Stimulated activated CD4-positive, alpha-beta T cell treated with anti-CD3 and anti-CD28 coated beads, Interleukin-12 subunit alpha, Interleukin-12 subunit beta, amount 100 ng/mL, for 4 hours (primary cell): ENCODE measurements around the gene STPG4.
"Not testable (repeated sequence)": the region's sequence is repeated elsewhere in the genome, so short reads cannot be mapped to it uniquely, and the experiment has no call there.

Experiments used
- DNase-seq: peaks from one replicate; pipeline ENCODE4 v3.0.0-alpha.2; 2020

STPG4 gene

DNA sequence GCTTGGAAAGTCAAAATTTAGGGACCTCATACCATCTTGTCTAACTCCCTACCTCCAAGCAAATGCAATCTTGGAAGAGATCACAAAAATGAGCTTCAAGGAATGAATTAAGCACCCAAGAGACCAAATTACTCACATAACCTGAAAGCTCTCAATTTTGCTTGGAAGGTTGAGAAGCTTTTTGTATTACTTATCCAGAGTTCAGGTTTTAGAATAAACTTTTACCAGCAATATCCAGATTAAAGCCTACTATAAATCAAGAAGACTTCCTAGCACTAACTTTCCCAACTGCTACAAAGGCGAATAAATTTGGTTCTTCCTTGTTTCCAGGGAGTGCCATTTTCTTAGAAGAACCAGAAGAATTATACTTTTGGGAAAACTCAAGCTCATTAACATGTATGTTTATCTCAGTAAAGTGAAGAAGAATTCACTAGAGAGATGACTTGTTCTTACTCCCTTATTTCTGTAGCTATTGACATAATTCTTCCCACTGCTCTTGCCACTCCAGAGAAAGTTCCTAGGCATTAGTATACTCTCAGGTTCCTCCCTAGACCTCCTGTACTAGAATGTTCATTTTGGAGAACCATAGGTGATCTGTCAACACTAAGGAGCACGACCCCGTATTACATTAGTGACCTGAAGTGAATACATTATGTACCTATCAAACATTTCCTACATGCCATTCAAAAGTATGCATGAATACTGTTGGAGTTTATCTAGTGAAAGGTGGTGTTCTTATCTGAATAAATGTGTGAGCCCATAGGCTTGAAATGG lies 18.0 kb upstream of the STPG4 start:
- DNase-seq = no peak

GRCh38 chr2:47172156-47172921 lies 17.2 kb upstream of the STPG4 start:
- DNase-seq = no peak

DNA sequence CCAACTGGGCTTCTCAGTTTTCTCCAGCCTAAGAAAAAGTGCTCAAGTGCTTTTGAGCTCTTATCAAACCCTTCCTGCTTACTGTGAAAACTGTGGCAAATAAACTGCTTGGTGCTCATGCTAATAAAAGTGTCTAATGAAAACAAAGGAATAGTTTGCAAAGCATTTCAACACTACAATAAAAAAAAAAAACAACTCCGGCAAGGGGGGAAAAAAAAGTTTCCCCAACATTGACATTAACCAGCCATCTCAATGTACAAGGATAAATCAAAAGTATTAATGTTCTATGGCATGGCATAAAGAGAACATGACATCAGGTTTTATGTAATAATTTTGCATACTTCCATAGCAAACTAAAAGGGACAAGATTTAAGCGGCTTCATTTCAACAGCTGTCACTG lies 14.7 kb upstream of the STPG4 start:
- DNase-seq = no peak

GRCh38 chr2:47168895-47169294 lies 13.8 kb upstream of the STPG4 start:
- not testable (repeated sequence) for DNase-seq

GRCh38 chr2:47167149-47167548 lies 12.0 kb upstream of the STPG4 start:
- no peak for DNase-seq

GRCh38 chr2:47165001-47165555 lies 10.0 kb upstream of the STPG4 start:
- DNase-seq = no peak

DNA sequence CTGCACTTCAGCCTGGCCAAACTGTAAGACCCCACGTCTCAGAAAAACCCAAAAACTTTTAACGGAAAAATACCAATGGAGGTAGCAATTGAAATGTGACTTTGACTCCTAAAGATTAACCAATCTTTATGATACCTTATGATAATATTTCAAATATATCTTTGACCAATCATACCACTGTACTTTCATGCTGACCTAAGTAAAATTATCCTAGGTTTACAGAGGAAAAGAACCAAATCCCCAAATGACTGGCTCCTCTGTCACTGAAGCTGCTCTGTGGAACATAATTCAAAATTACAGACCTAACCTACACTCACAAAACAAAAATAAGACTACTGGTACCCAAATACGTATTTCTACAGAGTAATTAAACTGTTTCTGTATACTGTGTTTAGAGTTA lies 7.7 kb upstream of the STPG4 start:
- no peak for DNase-seq

GRCh38 chr2:47161475-47161874 lies 6.4 kb upstream of the STPG4 start:
- DNase-seq = no peak

DNA sequence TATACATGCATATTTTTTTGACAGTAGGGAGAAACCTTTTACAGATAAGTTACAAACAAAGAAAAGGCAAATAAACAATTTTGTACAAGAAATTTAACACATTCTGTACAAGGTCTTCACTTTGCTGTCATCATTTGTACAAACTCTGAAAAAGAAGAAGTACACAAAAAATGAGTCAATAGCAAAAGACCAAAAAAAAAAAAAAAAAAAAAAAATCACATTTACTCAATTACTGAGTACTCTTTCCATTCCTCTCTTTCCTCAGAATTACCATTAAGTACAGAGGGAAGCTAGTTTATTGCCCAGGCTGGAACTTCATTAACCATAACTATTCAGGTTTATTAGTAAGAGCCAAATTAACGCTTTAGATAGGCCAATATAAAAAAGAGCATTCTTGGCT lies 5.6 kb upstream of the STPG4 start:
- DNase-seq = no peak

GRCh38 chr2:47160211-47160610 lies 5.1 kb upstream of the STPG4 start:
- no peak for DNase-seq

- DNase-seq = no peak
These were observed 4.5 kb upstream of the STPG4 start for GRCh38 chr2:47159627-47160026.

GRCh38 chr2:47158576-47158975 lies 3.5 kb upstream of the STPG4 start:
- no peak for DNase-seq

- DNase-seq = no peak
These were observed 2.3 kb downstream of the STPG4 start for GRCh38 chr2:47152803-47153202.

GRCh38 chr2:47150175-47150574 lies 4.9 kb downstream of the STPG4 start:
- DNase-seq = no peak

DNA sequence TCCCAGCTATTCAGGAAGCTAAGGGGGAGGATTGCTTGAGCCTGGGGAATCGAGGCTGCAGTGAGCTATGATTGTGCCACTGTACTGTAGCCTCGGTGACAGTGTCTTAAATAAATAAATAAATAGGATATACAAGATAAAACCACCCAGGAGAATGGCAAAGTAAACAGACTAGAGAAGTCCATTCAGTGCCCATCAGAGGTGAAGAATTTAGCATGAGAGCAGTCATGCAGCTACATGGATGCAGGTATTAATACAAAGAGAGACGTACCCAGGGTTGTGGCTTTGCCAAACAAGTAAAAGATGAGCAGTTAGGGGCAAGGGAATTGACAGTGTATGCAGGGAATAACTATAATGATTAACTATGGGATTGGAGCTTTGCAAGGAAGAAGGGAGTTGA lies 8.1 kb downstream of the STPG4 start:
- no peak for DNase-seq

GRCh38 chr2:47145466-47145865 lies 9.6 kb downstream of the STPG4 start:
- DNase-seq = no peak

GRCh38 chr2:47141520-47141919 lies 13.6 kb downstream of the STPG4 start:
- DNase-seq = no peak

DNA sequence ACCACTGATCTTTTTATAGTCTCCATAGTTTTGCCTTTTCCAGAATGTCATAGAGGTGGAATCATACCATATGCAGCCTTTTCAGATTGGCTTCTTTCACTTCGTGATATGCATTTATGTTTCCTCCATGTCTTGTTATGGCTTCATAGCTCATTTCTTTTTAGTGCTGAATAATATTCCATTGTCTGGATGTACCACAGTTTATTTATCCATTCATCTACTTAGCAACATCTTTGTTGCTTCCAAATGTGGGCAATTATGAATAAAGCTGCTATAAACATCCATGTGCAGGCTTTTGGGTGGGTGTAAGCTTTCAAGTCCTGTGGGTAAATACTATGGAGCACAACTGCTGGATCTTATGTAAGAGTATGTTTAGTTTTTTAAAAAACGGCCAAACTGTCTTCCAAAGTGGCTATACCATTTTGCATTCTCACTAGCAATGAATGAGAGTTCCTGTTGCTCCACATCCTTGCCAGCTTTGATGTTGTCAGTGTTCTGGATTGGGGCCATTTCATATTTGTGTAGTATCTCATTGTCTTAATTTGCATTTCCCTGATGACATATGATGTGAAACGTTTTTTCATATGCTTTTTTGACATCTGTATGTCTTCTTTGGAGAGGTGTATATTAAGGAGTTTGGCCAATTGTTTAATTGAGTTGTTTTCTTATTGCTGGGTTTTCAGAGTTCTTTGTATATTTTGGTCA lies 20.6 kb downstream of the STPG4 start:
- DNase-seq = no peak

- DNase-seq = no peak
These were observed 22.1 kb downstream of the STPG4 start for GRCh38 chr2:47133046-47133445.

DNA sequence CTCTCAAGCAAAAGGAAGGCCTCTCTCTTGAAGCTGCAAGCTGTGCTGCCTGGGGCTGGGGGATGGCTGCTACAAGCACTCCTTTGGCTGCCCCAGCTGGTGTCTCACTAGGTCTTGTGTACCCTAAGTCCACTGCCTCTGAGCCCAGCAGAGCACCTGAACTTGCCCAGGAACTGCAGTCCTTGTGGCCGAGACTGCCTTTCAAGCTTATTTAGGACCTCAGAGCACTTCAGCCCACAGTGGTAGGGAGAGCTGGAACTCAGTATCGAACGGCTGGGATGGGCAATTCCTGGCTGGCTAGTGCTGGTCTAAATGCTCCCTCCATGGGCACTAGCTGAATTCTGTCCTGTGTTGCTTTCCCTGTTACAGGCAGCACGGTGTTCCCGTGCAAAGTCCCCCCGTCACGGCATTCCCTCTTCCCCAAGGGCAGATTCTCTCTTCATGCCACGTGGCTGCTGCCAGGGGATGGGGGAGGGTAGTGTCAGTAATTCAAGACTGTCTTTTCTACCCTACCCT lies 25.9 kb downstream of the STPG4 start:
- no peak for DNase-seq

- no peak for DNase-seq
These were observed 26.4 kb downstream of the STPG4 start for GRCh38 chr2:47128705-47129104.

DNA sequence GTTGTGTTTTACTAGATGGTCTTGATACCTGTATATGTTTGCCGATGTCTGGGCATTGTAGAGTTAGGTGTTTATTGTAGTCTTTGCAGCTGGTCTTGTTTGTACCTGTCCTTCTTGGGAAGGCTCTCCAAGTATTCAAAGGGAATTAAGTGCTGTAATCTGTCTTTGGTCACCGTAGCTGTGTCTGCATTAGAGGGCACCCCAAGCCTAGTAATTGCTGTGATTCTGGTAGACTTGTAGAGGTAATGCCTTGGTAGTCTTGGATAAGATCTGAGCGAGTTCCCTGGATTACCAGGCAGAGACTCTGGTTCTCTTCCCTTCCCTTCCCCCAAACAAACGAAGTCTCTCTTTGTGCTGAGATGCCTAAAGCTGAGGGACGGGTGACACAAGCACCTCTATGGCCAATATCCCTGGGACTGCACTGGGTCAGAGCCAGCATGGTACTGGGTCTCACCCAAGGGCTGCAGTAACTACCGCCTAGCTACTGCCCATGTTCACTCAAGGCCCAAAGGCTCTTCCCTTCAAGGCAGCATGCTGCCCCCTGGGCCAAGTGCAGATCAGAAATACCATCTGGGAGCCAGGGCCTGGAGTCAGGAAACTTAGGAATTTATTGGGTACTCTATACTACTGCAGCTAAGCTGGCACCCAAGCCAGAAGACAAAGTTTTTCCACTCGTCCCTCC lies 27.1 kb downstream of the STPG4 start:
- no peak for DNase-seq

GRCh38 chr2:47126783-47127182 lies 28.3 kb downstream of the STPG4 start:
- DNase-seq = no peak
